Right ventricle myocardium inferior (tissue), 1 donor: ENCODE results near the gene FAM180B. TPM values are rescaled to one million over a fixed set of nuclear protein-coding genes. Genes with fewer than 3 reads are reported as not detected.
"Not testable (repeated sequence)": the region's sequence is repeated elsewhere in the genome, so short reads cannot be mapped to it uniquely, and the experiment has no call there.

Experiments used
- ATAC-seq: fragments of 200-7000 bp; cut with Tn5 transposase; one replicate; pipeline ENCODE4 v1.9.1; 2020; ENCODE audit warnings: mild to moderate bottlenecking, moderate library complexity
- DNase-seq: peaks from one replicate; pipeline ENCODE4 v3.0.0; 2021; ENCODE audit errors: missing footprints
- intact Hi-C: fragments of 100-400 bp; cut with DNase I; formaldehyde crosslinking; loops from one replicate; pipeline ENCODE4 v1.11.0; 2022
- total RNA-seq: library from RNA; stranded (reverse); fragmentation: NEBNext Ultra II Directional; extraction: Animal tissue kit (Norgen Biotek cat#: 25700); gene quantifications from one replicate; pipeline ENCODE4 v1.2.1, GENCODE V29; 2021
- donor health status: DM: no; HTN: yes; CAD: no; lungs with severe emphysema.

The FAM180B gene
- total RNA-seq, 1 donor from 2014 or later, result 0.22 TPM

DNA sequence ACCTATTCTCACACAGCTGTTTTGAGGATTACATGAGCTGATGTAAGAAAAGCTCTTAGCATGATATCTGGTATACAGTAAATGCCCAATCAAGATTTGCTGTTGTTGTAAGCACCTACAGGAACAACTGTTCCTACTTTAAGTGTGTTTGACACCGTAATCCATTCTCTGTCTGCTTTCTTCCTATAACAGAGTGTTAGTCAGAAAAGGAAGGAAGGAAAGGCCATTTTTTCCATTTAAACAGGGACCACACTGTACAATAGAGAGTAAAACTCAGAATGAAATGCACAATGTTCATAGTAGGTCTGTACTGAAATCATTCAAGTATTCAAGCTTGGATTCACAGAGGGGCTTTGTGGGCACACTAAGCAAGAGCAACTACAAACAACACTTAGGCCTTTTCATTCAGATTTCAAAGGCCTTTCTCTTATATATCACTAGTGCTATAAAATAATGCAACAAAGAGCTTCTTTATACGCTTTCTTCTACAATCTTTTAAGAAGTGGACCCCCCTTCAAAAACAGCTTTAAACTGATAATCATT lies 34.4 kb downstream of the FAM180B start:
- intact Hi-C loops, result no loop called here
- DNase-seq, result no peak

DNA sequence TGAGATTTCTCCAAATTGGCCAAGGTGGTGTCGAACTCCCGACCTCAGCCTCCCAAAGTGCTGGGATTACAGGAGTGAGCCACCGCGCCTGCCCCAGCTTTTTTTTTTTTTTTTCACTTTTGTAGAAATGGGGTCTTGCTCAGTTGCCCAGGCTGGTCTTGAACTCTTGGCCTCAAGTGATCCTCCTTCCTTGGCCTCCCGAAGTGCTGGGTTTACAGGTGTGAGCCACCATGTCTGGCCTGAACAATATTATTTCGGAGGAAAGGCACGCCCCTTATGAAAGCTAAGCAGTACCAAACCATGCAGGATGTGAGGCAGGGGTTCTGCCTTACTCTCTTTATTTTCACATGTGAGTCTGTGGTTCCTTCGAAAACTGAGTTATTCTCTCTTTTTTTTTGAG lies 39.8 kb downstream of the FAM180B start:
- no peak for ATAC-seq
- no peak for DNase-seq
- intact Hi-C loops, result no loop called here

More for the DNA sequence above, 34.4 kb downstream of the FAM180B start:
- no peak for ATAC-seq

DNA sequence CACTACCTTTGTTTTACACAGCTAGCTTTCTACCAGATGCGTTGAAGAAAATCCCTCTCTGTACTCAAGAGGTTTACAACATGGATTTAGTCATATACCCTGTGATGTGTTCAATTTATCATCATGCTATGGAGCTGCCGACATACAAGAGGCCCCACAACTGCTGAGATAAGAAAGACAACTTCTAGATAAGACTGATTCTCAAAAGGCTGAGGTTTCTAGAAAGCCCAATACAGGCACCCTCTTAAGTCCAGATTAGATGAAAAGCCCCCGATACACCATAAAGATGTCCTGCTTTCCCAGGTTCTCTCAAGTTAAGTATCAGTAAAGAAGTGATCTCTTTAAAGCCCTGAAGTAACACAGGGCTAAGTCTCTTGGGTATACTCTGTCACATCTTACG lies 41.5 kb downstream of the FAM180B start:
- ATAC-seq, result no peak
- intact Hi-C loops, result no loop called here
- DNase-seq, result no peak

DNA sequence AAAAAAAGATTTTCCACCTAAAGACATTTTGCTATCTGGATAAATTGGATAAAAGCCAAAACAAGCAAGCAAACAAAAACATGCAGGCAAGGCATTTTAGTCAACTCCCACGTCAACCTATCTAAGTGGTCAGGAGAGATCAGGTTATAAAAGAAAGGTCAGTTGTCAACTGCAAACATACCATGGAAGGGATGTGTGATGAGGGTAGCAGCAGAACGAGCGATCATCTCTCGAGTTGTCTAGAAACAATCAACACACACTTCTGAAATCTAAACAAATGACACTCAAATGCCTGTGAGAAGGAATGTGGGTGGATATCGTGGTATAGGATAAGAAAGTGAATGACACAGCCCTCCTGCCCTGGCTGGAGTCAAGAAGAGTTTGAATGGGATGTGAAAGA lies 45.0 kb downstream of the FAM180B start:
- intact Hi-C loops, result loop anchor here (10.0 kb wide), 1 partner anchor 123 kb away; no protein-coding TSS in a partner anchor
- DNase-seq, result no peak
- ATAC-seq, result no peak

DNA sequence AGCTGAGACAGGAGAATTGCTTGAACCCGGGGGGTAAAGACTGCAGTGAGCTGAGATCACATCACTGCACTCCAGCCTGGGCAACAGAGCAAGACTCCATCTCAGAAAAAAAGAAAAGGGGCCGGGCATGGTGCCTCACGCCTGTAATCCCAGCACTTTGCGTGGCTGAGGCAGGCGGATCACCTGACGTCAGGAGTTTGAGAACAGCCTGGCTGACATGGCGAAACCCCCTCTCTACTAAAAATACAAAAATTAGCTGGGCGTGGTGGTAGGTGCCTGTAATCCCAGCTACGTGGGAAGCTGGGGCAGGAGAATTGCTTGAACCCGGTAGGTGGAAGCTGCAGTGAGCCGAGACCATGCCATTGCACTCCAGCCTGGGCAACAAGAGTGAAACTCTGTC lies 49.9 kb downstream of the FAM180B start:
- DNase-seq, result not testable (repeated sequence)
- intact Hi-C loops, result loop anchor here (10.0 kb wide), 1 partner anchor 118 kb away; no protein-coding TSS in a partner anchor

More for the DNA sequence above, 49.9 kb downstream of the FAM180B start:
- not testable (repeated sequence) for ATAC-seq

Other genes starting within 250 kb of the FAM180B start
- 2,397 TPM for gene MYBPC3, start 234.0 kb upstream of the FAM180B start, total RNA-seq
- gene SPI1, start 208.1 kb upstream of the FAM180B start, total RNA-seq, result 14.6 TPM
- gene SLC39A13, start 178.1 kb upstream of the FAM180B start, total RNA-seq, result 35.0 TPM
- gene PSMC3, start 160.2 kb upstream of the FAM180B start, total RNA-seq, result 160 TPM
- 7.0 TPM for gene RAPSN, start 137.5 kb upstream of the FAM180B start, total RNA-seq
- 96.2 TPM for gene CELF1, start 33.5 kb upstream of the FAM180B start, total RNA-seq
- 22.5 TPM for gene PTPMT1, start 21.1 kb upstream of the FAM180B start, total RNA-seq
- gene KBTBD4, start 7.7 kb upstream of the FAM180B start, total RNA-seq, result 13.1 TPM
- gene NDUFS3, start 7.6 kb upstream of the FAM180B start, total RNA-seq, result 342 TPM
- gene C1QTNF4, start 7.7 kb downstream of the FAM180B start, total RNA-seq, result 0.24 TPM
- gene MTCH2, start 55.9 kb downstream of the FAM180B start, total RNA-seq, result 103 TPM
- gene AGBL2, start 128.7 kb downstream of the FAM180B start, total RNA-seq, result 0.14 TPM
- 36.5 TPM for gene FNBP4, start 180.7 kb downstream of the FAM180B start, total RNA-seq